NCI-H524 treated with DMSO at 0.1 percent for 48 hours (cell line): Measurements from ENCODE around the gene FIS1.
"Not testable (repeated sequence)": the region's sequence is repeated elsewhere in the genome, so short reads cannot be mapped to it uniquely, and the experiment has no call there.

ENCODE experiments used
- DNase-seq: peaks from one replicate; lab custom pipeline; 2025; lab: John Stamatoyannopoulos, UW

The FIS1 gene

GRCh38 chr7:101203740-101204738 is 40.8 kb downstream of the FIS1 start:
- DNase-seq = not testable (repeated sequence)

- DNase-seq = no peak
These were observed 42.3 kb downstream of the FIS1 start for GRCh38 chr7:101202603-101202918.

GRCh38 chr7:101201695-101202602 is 42.9 kb downstream of the FIS1 start:
- DNase-seq = no peak

GRCh38 chr7:101200862-101201599 is 43.9 kb downstream of the FIS1 start, which contains the start of gene MOGAT3:
MOGAT3 (minus strand) TSS chr7:101201036; CDS start chr7:101200854, 182 bp downstream.
- no peak for DNase-seq

GRCh38 chr7:101200504-101200861 is 44.4 kb downstream of the FIS1 start:
- DNase-seq = no peak

GRCh38 chr7:101199522-101199921 is 45.4 kb downstream of the FIS1 start:
- not testable (repeated sequence) for DNase-seq

- no peak for DNase-seq
These were observed 46.4 kb downstream of the FIS1 start for GRCh38 chr7:101198476-101198875.

GRCh38 chr7:101197991-101198390 is 46.9 kb downstream of the FIS1 start:
- no peak for DNase-seq

- no peak for DNase-seq
These were observed 49.0 kb downstream of the FIS1 start for GRCh38 chr7:101195884-101196283.
